EL (cell line): ENCODE measurements around the gene F7.
"Not testable (repeated sequence)": the region's sequence is repeated elsewhere in the genome, so short reads cannot be mapped to it uniquely, and the experiment has no call there.

Source experiments
- DNase-seq: peaks from one replicate; pipeline ENCODE4 v3.0.0-alpha.2; 2016

F7 gene

DNA sequence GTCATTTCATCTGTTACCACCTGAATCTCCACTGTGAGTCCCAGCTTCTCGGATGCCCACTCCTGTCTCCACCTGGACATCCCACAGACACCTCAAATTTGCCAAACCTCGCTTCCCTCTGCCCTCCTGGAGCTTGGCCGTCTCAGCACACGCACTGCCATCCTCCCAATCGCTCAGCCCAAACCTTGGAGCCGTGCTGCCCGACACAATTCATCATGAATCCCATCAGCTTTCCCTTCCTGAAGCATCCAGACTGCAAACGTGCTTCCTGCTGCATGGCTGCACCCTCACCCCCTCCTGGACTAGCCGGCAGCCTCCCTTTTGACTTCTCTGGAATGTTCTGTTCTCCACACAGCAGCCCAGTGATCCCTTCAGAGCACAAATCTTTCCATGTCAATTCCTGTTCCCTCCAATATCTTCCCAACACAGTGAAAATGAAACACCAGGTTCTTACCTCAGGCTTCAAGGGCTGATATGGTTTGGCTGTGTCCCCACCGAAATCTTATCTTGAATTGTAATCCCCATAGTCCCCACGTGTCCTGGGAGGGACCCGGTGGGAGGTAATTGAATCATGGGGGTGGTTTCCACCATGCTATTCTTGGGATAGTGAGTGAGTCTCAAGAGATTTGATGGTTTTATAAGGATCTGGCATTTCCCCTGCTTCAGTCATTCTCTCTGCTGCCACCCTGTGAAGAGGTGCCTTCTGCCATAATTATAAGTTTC, 51.8 kb downstream of the F7 start:
- no peak for DNase-seq

DNA sequence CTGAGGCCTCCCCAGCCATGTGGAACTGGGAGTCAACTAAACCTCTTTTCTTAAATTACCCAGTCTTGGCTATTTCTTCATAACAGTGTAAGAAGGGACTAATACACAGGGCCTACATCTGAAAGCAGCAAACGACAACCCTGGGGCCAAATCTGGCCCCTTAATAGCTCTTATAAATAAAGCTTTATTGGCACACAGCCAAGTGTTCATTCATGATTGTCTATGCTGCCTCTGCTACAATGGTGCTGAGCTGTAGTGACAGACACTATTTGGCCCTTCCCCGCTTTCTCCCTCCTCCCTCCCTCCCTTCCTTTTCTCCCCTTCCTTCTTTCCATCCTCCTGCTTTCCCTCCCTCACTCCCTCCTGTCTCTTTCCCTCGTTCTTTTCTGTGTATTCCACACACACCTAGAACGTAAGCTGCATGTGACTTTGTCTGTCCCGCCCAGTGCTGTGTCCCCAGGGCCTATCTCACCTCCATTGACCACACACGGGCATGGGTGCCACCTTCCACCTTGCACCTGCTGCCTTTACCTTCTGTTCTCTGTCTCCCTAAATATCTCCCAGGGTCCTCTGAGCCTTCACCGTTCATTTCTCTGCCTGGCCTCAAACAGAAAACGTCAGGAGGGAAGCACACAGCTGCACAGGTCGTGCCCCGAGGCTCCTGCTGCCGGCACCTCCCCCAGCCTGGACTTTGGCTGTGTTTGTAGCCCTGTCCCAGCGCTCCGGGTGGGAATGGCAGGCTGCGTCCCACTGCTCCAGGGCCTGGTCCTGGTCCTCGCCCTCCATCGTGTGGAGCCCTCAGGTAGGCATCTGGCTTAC, 52.5 kb downstream of the F7 start, which contains the start of gene PROZ:
Gene PROZ, plus strand, starts transcription at position 720 of the 819 bp plus-strand sequence. Its CDS starts 13 bp downstream, at position 733.
- no peak for DNase-seq

DNA sequence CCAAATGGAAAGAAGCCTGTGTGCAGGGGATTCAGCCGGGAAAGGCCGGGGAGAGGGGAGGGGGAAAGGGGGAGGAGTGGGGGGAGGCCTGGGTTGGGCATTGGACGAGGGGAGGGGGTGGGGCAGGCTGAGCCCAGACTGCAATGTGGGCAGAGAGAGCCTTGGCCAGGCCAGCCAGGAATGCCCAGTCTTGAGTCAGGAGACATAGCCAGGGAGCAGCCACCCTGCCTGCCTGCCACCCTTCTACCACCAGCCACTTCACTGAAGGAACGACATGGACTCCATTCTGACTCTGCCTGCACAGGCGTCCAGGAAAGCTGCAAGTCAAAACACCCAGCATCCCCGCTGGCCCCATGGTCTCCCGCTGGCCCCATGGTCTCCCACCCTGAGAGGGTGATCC, 53.4 kb downstream of the F7 start:
- DNase-seq: no peak

DNA sequence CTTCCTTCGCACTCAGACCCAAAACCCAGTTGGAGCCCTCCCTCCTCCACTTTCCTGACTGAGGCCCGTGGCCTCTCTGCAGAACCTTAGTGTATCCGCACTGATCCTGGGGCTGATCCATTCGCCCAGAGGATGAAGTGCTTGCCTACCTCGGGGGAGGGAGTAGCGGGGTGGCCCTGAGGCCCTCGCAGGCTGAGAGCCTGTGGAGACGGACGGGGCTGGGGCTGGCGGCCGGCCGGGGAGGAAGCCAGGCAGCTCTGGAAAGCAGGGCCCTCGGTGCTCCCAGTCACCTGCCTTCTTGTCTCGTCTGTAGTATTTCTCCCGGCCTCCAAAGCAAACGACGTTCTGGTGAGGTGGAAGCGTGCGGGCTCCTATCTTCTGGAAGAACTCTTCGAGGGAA, 54.1 kb downstream of the F7 start:
- DNase-seq: no peak

DNA sequence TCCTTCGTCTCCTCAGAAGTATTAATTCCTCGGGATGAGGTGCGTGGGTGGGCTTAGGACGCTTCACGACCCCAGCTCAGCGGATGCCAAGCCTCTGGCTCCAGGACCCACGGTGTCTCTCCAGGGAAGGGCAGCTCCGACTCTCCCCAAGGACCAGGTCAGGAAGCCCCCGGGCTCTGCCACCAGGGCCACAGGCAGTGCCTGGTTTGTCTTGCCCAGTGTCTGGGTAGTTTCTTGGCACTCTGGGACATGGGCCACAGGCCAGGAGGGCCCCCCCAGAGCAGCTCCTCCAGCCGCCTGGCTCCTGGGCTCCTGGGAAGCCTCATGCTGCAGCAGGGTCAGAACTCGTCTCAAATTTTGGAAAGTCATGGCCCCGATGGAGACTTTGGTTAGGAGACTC, 55.4 kb downstream of the F7 start:
- no peak for DNase-seq

DNA sequence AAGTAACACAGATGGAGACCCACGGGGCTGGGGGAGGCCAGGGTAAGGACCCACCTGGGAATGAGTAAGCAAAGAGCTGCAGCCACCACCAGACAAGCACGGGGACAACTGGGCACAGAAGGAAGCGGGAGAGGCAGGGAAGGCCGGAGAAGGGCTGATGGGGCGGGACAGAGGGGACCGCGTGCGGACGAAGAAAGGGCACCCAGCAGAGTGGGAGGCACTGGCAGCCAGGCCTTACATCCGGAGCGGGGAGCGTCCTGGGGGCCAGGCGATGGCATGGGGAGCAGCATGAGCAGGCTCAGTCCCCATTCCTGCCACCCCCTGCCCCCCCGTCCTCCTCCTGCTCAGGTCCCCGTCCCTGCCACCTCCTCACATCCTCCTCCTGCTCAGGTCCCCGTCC, 55.8 kb downstream of the F7 start:
- no peak for DNase-seq

DNA sequence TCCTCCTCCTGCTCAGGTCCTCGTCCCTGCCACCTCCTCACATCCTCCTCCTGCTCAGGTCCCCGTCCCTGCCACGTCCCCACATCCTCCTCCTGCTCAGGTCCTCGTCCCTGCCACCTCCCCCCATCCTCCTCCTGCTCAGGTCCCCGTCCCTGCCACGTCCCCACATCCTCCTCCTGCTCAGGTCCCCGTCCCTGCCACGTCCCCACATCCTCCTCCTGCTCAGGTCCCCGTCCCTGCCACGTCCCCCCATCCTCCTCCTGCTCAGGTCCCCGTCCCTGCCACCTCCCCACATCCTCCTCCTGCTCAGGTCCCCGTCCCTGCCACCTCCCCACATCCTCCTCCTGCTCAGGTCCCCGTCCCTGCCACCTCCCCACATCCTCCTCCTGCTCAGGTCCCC, 56.4 kb downstream of the F7 start:
- not testable (repeated sequence) for DNase-seq

DNA sequence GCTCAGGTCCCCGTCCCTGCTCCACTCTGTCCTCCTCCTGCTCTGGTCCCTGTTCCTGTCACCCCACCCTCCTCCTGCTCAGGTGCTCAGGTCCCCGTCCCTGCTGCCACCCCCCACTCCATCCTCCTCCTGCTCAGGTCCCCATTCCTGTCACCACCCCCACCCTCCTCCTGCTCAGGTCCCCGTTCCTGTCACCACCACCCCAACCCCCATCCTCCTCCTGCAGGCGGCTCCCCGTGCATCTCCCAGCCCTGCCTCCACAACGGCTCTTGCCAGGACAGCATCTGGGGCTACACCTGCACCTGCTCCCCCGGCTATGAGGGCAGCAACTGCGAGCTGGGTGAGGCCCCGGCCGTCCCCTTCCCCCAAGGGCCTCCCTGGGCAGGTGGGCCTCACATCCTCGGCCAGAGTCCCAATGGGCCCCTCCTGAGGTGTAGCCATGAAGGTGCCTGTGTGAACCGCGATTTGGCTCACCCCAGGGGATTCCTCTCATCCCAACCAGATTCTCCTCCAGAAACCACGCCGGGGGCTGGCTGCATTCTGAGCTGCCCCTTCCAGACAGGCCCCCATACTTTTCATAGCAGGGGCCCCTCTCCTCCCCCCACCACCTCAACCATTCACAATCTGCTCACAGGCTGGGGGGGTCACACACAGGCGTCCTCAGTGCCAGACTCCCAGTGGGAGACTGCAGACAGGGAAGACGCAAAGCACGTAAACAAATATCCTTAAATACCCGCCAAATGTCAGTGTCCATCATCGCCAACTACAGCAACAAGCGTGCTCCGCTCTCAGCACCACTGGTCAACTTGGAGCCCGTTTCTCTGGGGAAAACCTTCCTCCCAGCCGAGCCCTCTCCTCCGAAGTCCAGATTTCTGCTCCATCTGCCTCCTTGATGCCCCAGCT, 57.4 kb downstream of the F7 start:
- DNase-seq: no peak

DNA sequence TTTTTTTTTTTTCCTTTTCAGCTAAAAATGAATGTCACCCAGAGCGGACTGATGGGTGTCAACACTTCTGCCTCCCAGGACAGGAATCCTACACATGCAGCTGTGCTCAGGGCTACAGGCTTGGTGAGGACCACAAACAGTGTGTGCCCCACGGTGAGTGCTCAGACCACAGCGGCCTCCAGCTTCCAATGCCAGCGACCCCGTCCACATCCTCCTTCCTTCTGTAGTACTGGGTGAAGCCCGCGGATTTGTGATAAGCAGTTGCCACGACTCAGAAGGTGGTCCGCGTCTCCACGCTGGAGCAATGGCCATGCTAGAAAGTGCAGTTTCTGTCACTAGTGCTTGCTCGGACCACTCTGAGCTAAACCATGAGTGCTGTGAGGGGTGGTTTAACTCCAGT, 58.9 kb downstream of the F7 start:
- DNase-seq: no peak

DNA sequence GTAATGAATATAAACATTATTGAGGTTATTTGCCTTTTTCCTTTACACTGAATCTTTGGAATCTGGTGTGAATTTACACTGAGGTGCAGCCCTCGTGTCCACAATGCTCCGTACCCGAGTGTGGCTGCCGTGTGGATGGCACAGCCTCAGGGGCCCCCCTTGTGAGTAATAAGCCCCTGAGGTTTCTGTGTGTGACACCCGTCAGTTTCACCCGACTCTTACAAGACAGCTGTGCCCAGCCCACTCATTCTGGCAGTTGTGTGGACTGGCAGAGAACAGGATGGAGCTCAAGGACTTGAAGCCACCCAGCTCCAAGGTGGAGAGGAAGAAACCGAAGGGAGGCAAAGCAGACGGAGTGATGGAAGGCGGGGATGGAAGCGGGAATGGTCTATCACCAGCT, 60.7 kb downstream of the F7 start:
- no peak for DNase-seq

DNA sequence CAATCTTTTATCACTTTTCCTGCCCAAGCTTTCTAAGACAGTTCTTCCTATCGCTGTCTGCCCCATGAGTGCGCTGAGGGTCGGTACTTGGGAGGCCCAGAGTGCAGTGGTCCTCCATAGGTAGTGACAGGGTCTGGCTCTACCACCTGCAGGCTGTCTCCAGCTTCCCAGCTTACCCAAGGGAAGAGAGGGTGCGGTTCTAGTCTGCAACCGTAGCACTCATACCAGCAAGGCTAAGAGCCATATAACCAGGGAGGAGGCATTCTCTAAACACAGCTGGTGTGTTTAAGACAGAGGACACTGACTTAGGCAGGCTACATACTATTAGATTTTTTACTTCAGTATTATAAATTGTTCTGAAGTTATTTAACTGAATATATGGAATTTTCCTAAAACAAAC, 61.1 kb downstream of the F7 start:
- DNase-seq: no peak

DNA sequence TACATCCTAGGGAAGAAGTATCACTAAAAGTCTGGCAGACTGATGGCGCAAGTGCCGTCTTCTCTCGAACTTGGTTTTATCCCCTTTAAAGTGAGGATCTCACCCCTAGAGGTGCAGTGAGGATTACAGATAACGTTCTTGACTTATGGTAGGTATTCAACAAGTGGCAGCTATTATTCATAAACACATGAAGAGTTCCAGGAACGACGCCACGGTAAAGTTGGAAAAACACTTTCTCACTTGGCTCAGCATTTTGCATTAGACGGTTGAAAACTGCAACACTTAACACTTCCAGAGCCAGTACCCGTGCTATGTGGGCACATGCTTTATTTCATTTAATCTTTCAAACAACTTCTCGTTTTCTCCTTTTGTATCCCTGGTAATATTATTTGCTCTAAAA, 61.6 kb downstream of the F7 start:
- DNase-seq: no peak

DNA sequence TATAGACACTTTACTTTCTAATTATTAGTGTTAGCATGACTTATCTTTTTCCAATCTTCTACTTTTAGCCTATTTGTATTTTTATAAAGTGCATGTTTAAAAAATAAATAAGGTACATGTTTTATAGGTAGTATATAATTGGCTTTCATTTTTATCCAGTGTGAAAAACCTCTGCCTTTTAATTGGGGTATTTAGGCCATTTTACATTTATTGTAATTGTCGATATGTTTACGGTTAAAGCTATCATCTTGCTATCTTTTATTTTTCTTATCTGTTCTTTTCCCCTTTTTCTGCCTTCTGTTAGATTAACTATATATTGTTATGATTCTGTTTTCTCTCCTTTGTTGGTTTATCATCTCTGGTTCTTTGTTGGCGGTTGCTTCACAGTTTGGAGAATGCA, 62.0 kb downstream of the F7 start:
- no peak for DNase-seq

DNA sequence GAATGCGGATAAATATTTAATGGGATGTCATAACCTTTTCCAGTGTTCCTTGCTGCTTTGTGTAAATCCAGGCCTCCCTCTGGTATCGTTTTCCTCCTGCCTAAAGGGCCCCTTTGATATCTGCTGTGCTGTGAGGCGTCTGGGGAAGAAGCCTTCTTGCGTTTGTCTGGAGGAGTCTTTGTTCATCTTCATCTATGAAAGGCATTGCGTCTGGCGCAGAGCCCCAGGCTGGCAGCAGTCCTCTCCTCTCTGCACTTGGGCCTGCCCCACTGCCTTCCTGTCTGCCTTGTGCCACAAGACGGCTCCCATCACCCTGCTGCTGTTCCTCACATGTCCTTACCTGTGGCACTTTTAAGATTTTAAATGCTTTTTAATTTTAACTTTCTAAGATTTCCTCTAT, 62.6 kb downstream of the F7 start:
- DNase-seq: no peak

DNA sequence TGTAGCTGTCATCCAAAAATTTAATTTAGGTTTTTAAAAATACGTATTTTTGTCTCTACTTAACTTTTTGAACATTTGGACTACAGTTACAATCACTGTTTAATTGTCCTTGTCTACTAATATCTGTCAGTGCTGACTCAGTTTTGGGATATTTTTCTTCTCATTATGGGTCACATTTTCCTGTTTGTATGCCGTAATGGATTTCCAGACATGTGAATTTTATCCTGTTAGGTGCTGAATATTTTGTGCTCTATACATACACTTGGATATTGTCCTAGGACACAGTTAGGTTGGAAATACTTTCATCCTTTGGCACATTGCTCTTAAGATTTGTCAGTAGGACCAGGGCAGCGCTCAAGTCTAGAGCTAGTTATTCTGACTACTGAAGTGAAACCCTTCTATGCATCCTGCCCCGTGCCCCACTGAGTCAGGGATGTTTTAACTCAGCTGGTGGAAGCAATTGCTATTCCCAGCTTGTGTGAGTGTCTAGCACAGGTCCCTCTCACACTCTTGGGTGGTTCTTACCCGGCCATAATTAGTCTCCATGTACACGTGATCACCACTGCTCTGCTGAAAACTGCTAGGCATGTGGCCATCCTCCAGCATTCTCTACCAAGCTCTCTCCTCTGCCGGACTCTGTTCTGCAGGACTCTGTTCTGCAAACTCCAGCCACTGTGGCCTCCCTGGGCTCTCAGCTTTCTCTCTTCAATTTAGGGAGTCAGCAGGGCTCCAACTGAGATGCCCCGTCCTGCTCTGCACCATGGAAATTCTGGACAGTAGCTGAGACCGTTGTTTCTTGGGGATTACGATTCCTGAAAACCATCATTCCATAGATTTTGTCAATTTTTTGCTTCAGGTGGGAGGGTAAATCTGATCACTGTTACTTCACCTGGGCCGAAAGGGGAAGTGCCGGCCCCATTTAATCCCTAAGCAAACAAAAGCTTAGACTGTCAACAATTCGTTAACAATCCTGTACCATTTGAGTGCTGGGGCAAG, 64.0 kb downstream of the F7 start:
- no peak for DNase-seq
